Spleen (tissue), 7 donors: ENCODE results near the gene CACNA1C.

Source experiments
- POLR2A ChIP-seq, 3 donors: fragments of 450-650 bp; IDR thresholded peaks; one replicate each; pipeline ENCODE4 v1.5.1; 2017; ENCODE audit warnings: antibody characterized with exemption in 3 of 3, mild to moderate bottlenecking in 1 of 3
- POLR2AphosphoS5 ChIP-seq, 3 donors: sonication (generic); formaldehyde crosslinking; IDR thresholded peaks; one replicate each; pipeline ENCODE4 v1.5.1; 2017; ENCODE audit warnings: antibody characterized with exemption in 3 of 3
- TF ChIP-seq, protein P1 (sequence below), 11 experiments: fragments of 200-600 bp in 7 of 11; fragments of 450-650 bp in 4 of 11; sonication (generic) in 4 of 11; IDR thresholded peaks in 8 of 11; conservative IDR thresholded peaks in 3 of 11; 1 replicate in 7 of 11; 2 replicates in 4 of 11; pipeline versions ENCODE4 v1.4.0 to v1.8.0; 2016 to 2021; ENCODE audit warnings: antibody characterized with exemption in 11 of 11, inconsistent platforms in 4 of 11, mild to moderate bottlenecking in 1 of 11
- donor health status: DM: no; HTN: no; CAD: no; lungs with moderate emphysema.
- donor health status: DM: no; HTN: no; CAD: no.
- donor health status: DM: no; HTN: no; CAD: no.

DNA sequence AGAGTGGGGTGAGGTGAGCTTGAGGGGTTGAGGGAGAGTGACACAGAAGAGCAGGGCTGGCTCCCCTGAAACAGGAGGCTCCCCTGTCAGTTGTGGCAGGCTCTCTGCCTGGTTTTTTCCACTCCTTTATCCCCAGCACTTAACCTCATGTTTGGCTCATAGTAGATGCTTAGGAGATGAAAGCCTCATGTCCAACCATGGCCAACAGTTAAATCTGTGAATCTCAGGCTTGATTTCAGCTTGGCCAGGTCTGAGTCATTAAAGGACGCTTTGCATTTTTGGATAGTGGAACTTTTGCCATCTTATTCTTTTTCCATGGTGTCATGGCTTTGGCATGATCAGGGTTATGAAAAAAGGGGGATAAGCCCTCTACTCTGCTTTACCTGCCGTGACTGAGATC, 117.2 kb downstream of the CACNA1C start:
- TF ChIP-seq, protein P1, sequence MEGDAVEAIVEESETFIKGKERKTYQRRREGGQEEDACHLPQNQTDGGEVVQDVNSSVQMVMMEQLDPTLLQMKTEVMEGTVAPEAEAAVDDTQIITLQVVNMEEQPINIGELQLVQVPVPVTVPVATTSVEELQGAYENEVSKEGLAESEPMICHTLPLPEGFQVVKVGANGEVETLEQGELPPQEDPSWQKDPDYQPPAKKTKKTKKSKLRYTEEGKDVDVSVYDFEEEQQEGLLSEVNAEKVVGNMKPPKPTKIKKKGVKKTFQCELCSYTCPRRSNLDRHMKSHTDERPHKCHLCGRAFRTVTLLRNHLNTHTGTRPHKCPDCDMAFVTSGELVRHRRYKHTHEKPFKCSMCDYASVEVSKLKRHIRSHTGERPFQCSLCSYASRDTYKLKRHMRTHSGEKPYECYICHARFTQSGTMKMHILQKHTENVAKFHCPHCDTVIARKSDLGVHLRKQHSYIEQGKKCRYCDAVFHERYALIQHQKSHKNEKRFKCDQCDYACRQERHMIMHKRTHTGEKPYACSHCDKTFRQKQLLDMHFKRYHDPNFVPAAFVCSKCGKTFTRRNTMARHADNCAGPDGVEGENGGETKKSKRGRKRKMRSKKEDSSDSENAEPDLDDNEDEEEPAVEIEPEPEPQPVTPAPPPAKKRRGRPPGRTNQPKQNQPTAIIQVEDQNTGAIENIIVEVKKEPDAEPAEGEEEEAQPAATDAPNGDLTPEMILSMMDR (IDR thresholded peaks at IDR 0.05 in 8 of 11, conservative IDR thresholded peaks at IDR 0.05 in 3 of 11), result no peak
- TF ChIP-seq POLR2A (IDR thresholded peaks at IDR 0.05) (no peak), POLR2AphosphoS5 (IDR thresholded peaks at IDR 0.05) (no peak)
